ENCODE data around the gene KIF6. TPM values are rescaled to one million over a fixed set of nuclear protein-coding genes. Genes with fewer than 3 reads are reported as not detected.

The KIF6 gene
- total RNA-seq, 4 donors from 2014 or later = 0.47 to 2.3 (median 0.97) TPM

DNA sequence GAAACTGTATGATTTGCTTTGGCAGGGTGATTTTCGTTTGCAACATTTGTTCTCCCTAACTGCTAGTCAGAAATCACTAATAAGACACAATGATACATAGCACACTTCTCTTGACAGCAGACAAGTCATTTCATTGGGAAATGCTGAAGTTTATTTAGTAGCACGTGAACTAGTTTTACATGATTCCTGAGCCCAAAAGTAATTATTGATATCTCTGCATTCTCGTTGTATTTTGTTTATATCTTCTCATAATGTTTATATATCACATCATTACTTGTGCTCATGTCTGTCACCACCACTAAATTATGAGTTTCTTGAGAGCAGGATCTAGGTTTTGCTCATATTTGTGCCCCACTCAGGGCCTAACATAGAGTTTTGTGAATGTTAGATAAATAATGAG lies 151.7 kb downstream of the KIF6 start:
- no peak for TF ChIP-seq POLR2AphosphoS5 (IDR thresholded peaks at IDR 0.05)
- no peak for TF ChIP-seq POLR2A (IDR thresholded peaks at IDR 0.05)
- no peak for TF ChIP-seq CTCF (IDR thresholded peaks at IDR 0.05)
- TF ChIP-seq EP300 (IDR thresholded peaks at IDR 0.05) = no peak
- 11 to 16% methylated on average over 3 of the region's 3 CpGs for WGBS, 2 donors (ENCODE audit: low coverage in 1 of 2)
- H3K9me3 ChIP-seq = no peaks in the 10 kb centered on the region
- H3K27me3 ChIP-seq = no peaks in the 10 kb centered on the region
- ATAC-seq = no peak
- peaks cover 0 to 20% (median 4%) of the 10 kb centered on the region in 3 donors for H3K4me1 ChIP-seq
- H3K4me3 ChIP-seq = no peak overlapping the region
- no peaks in the 10 kb centered on the region for H3K36me3 ChIP-seq
- peak overlapping the region in 1 of 4 donors; percentile 39 for H3K27ac ChIP-seq

- no peaks in the 10 kb centered on the region for H3K27me3 ChIP-seq
- TF ChIP-seq EP300 (IDR thresholded peaks at IDR 0.05) (no peak), POLR2AphosphoS5 (IDR thresholded peaks at IDR 0.05) (no peak), CTCF (IDR thresholded peaks at IDR 0.05) (no peak), POLR2A (IDR thresholded peaks at IDR 0.05) (no peak)
- ATAC-seq = no peak
- no peaks in the 10 kb centered on the region for H3K36me3 ChIP-seq
- H3K4me1 ChIP-seq = peaks cover 0 to 20% (median 5%) of the 10 kb centered on the region in 3 donors
- 12 to 42% methylated on average over 3 of the region's 3 CpGs for WGBS, 2 donors (ENCODE audit: low coverage in 1 of 2)
- H3K4me3 ChIP-seq = no peak overlapping the region
- peak overlapping the region in 1 of 4 donors; percentile 39 for H3K27ac ChIP-seq
- no peaks in the 10 kb centered on the region for H3K9me3 ChIP-seq
Measured at GRCh38 chr6:39572661-39573340, 152.4 kb downstream of the KIF6 start.

DNA sequence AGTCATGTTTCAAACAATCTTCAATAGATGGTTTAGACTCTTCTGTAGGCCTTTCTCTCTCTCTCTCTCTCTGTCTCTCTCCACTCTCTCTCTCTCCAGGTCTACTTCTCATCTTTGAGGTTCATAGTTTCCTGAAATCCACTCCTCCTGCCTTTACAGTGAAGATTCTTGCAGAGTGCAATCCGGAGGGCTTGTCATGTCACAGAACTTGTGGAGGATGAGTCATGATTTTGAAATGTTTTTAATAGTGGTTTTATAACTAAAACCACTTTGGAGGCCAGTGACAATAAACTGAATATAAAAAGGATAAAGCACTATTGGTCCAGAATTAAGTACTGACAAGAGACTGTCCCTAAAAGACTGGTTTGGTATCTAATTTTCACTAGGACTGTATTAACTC lies 156.3 kb downstream of the KIF6 start:
- no peak overlapping the region for H3K27ac ChIP-seq
- no peaks in the 10 kb centered on the region for H3K27me3 ChIP-seq
- peaks cover 5 to 47% (median 6%) of the 10 kb centered on the region in 3 donors for H3K4me1 ChIP-seq
- 0 to 8% methylated on average over 1 of the region's 1 CpG for WGBS, 2 donors (ENCODE audit: low coverage in 1 of 2)
- no peaks in the 10 kb centered on the region for H3K36me3 ChIP-seq
- no peak for TF ChIP-seq POLR2AphosphoS5 (IDR thresholded peaks at IDR 0.05)
- no peak for TF ChIP-seq CTCF (IDR thresholded peaks at IDR 0.05)
- TF ChIP-seq EP300 (IDR thresholded peaks at IDR 0.05) = no peak
- no peak for TF ChIP-seq POLR2A (IDR thresholded peaks at IDR 0.05)
- no peak for ATAC-seq
- H3K4me3 ChIP-seq = no peak overlapping the region
- no peaks in the 10 kb centered on the region for H3K9me3 ChIP-seq

DNA sequence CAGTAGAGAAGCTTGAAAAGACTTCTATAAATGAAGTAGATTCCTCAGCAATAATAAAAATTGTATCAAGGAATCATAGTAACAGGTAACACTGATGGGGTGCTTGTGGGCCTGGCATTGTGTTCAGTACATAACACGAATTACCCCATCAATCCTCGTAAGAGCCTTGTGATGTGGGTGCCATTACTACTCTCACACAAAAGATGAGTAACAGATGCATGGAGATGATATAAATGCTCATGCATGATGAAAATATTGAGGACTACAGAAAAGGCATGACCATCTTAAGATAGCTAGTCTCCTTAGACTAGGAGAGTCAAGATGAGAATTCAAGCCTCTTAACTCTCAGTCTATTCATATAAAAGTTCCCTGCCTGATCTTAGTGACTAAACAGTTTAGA lies 158.1 kb downstream of the KIF6 start:
- Histone ChIP-seq H3K9me3 (no peaks in the 10 kb centered on the region), H3K27me3 (no peaks in the 10 kb centered on the region), H3K4me1 (peaks cover 5 to 35% (median 6%) of the 10 kb centered on the region in 3 donors), H3K27ac (peak overlapping the region in 1 of 4 donors; percentile 74), H3K4me3 (no peak overlapping the region), H3K36me3 (no peaks in the 10 kb centered on the region)
- 85 to 88% methylated on average over 2 of the region's 2 CpGs for WGBS, 2 donors (ENCODE audit: low coverage in 1 of 2)
- TF ChIP-seq EP300 (IDR thresholded peaks at IDR 0.05) (no peak), POLR2A (IDR thresholded peaks at IDR 0.05) (no peak), POLR2AphosphoS5 (IDR thresholded peaks at IDR 0.05) (no peak), CTCF (IDR thresholded peaks at IDR 0.05) (no peak)
- no peak for ATAC-seq

DNA sequence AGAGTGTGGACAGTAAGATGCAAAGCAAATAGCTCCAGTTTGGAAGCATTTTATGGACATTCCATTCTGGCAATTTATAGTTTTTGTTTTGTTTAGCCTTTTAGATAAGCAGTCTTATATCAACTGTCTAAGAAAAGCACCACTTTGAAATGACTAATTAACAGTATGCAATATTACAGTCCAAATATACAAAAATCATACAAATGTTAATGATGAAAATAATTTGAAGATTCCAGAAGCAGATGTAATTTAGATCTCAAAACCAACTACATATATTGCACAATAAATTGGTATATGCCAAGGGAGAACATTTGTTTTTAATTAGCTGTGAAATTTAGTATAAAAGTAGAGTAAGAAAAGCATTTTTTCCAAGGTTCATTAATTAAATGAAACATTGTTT lies 158.8 kb downstream of the KIF6 start:
- no peaks in the 10 kb centered on the region for H3K36me3 ChIP-seq
- peaks cover 5 to 41% (median 6%) of the 10 kb centered on the region in 3 donors for H3K4me1 ChIP-seq
- H3K27me3 ChIP-seq = no peaks in the 10 kb centered on the region
- TF ChIP-seq EP300 (IDR thresholded peaks at IDR 0.05) (no peak), CTCF (IDR thresholded peaks at IDR 0.05) (no peak), POLR2A (IDR thresholded peaks at IDR 0.05) (no peak), POLR2AphosphoS5 (IDR thresholded peaks at IDR 0.05) (no peak)
- H3K27ac ChIP-seq = peak overlapping the region in 2 of 4 donors; percentile 43 to 74
- no peaks in the 10 kb centered on the region for H3K9me3 ChIP-seq
- no peak for ATAC-seq
- no peak overlapping the region for H3K4me3 ChIP-seq

Data from gastroesophageal sphincter (tissue), 4 donors.